Astrocyte of the spinal cord (primary cell): ENCODE measurements around the gene SS18L1.

Experiments
- DNase-seq: peaks from one replicate; pipeline ENCODE4 v3.0.0; 2011; ENCODE audit warnings: low read depth, low spot score
- H3K4me3 ChIP-seq: 2 replicates; pipeline ENCODE4 v1.5.1; 2011; ENCODE audit warnings: low read depth, mild to moderate bottlenecking, low read length, moderate library complexity
- CTCF ChIP-seq: IDR thresholded peaks from 2 replicates; pipeline ENCODE4 v1.5.1; 2012; ENCODE audit warnings: low read depth, mild to moderate bottlenecking, low read length, inconsistent platforms
- in situ Hi-C: cut with HindIII; loops from 2 replicates; pipeline ENCODE4 v1.10.0; 2017; ENCODE audit warnings: low sequenced_read_pairs

SS18L1 gene

GRCh38 chr20:62127799-62128198 is 15.8 kb upstream of the SS18L1 start:
- in situ Hi-C loops, result no loop called here
- DNase-seq, result no peak
- no peak for TF ChIP-seq CTCF
- no peak overlapping the region for H3K4me3 ChIP-seq

DNA sequence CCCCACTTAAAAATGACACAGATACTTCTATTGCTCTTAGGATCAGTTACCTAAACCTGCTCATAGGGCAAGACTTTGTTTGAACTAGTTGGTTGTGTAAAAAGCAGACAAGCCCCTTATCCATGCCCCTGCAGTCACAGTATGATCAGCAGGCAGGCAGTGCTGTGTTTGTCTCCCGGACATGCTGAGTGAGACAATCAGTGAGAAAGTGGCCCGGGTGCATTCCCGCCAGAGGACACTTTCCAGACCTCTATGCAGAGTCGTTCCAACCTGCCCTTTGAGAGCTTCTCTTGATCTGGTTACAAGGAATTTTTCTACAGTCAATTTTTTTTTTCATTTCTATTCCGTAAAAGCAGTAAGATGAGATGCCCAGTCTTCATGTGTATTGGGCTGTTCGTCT is 15.1 kb upstream of the SS18L1 start:
- TF ChIP-seq CTCF, result no peak
- DNase-seq, result no peak
- in situ Hi-C loops, result no loop called here
- H3K4me3 ChIP-seq, result no peak overlapping the region

DNA sequence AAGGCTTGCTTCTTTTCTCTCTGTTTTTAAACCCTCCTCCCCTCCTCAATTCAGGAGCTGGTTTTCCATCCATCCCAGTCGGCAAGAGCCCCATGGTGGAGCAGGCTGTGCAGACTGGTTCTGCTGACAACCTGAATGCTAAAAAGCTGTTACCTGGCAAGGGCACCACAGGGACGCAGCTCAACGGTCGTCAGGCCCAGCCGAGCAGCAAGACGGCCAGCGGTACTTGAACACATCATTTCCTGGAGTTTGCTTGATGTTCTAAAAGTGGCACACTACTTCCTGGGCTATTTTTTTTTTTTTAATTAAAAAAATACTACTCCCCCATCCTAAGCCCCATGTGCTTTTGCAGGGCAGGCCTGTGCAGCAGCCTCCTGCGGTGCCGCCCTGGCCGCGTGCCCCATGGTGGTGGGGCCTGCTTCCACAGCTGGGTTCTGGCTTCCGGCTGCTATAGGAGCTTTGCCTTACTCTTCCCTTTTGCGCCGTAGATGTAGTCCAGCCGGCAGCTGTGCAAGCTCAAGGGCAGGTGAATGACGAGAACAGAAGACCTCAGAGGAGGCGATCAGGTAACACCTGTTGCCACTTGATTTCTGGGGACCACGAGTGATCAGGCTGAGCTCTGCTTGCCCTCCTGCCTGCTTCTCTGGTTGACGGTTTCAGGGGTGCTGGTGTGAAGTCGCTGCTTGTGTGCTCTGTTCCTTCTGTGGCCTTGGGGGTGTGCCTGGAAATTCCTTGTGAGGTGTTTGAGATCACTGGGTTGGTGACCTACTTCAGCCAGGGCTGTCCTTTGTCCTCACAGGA is 13.6 kb upstream of the SS18L1 start:
- in situ Hi-C loops, result no loop called here
- DNase-seq, result no peak
- no peak for TF ChIP-seq CTCF
- no peak overlapping the region for H3K4me3 ChIP-seq

GRCh38 chr20:62131560-62132320 is 11.8 kb upstream of the SS18L1 start:
- no peak for TF ChIP-seq CTCF
- H3K4me3 ChIP-seq, result no peak overlapping the region
- DNase-seq, result no peak
- in situ Hi-C loops, result no loop called here

DNA sequence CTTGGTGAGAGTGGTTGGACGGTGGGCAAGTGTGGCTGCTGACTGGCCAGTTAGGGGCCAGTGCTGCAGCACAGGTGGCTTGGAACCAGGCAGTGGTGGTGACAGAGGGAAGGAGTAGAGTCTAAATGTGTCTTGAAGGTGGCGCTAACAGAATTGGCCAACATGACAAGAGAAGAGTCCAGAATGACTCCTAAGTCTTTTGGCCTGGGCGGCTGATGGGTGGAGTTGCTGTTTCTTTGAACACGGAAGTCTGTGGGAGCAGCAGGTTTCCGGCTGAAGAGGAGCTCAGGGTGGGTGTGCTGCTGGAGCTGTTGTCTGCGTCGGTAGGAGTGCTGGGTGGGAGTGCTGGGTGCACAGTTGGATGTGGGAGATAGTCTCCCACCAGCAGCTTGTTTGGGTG is 11.1 kb upstream of the SS18L1 start:
- no peak overlapping the region for H3K4me3 ChIP-seq
- no peak for TF ChIP-seq CTCF
- DNase-seq, result no peak
- in situ Hi-C loops, result no loop called here

DNA sequence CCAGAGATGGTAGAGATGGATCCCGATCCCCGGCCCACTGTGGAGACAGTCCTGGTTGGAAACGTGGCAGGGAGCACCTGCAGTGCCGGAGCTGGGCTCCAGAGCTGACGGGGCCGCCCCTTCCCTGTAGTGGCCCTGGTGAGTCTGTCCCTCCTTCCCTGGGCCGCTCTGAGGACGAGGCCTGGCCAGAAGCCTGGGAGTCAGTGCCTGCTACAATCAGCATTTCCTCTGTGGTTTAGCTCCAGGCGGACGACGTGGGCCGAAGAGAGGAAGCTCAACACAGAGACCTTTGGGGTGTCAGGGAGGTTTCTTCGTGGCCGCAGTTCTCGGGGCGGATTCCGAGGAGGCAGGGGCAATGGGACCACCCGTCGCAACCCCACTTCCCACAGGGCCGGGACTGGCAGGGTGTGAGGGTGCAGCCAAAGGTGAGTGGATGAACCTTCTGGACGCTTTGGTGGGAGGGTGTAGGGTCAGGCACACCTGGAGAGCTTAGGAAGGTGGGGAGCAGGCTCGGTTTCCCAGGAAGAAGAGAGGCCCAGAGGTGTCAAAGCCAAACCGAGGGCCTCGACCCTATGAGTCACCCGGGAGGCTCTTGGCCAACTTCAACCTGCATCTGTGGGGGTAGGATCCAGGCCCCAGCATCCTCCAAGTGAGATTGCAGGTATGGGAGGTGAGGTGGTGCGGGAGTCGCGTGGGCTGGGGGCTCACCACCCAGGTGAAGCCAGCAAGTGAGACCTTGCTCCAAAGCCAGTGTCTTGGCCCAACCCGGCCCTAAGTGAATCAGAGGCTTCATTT is 10.3 kb upstream of the SS18L1 start:
- in situ Hi-C loops, result no loop called here
- TF ChIP-seq CTCF, result no peak
- no peak overlapping the region for H3K4me3 ChIP-seq
- no peak for DNase-seq
